Measurements from ENCODE around the gene HLA-DRA. TPM values are rescaled to one million over a fixed set of nuclear protein-coding genes. Genes with fewer than 3 reads are reported as not detected.

Gene HLA-DRA
- total and polyA plus RNA-seq, 2 of the 8 experiments (the other 6 are each of a cell fraction or from before 2014, with no cell fraction given), result 5.0 to 6.2 TPM

DNA sequence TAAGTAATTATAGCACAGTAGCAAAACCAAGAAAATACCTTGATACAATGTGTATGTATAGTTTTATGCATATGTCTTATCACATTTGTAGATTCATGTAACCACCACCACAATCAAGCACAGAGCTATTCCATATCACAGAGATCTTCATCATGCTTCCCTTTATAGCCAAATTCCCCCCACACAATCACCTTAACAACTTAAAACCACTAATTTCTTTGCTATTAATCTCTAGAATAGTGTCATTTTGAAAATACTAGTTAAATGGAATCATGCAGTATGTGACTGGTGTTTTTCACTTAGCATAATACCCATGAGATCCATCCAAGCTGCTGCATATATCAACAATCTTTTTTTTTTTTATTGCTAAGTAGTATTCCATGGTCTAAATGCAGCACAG lies 8.2 kb downstream of the HLA-DRA start:
- Histone ChIP-seq H2BK20ac (ENCODE audit: low read length) (no peak overlapping the region), H3K4me2 (ENCODE audit: insufficient read depth in 1 of 2, low read depth in 2 of 2, low read length in 2 of 2) (no peak overlapping the region), H3K23me2 (ENCODE audit: low read depth, low read length) (no peaks in the 10 kb centered on the region), H3K79me1 (ENCODE audit: low read depth, low read length) (no peaks in the 10 kb centered on the region), H3K18ac (ENCODE audit: extremely low read depth, low read length) (no peak overlapping the region), H2BK120ac (replicated peaks; ENCODE audit: low read depth, low read length) (no peak overlapping the region), H3K27me3 (replicated peaks in 1 of 4; ENCODE audit: control insufficient read depth in 3 of 4, extremely low read depth in 1 of 4, insufficient read depth in 3 of 4, low read length in 3 of 4) (no peaks in the 10 kb centered on the region), H3K27ac (ENCODE audit: low read depth, low read length) (no peak overlapping the region), H2BK12ac (ENCODE audit: low read depth, low read length) (no peak overlapping the region), H4K8ac (ENCODE audit: extremely low read depth, insufficient read depth, low read length) (no peak overlapping the region), H4K5ac (ENCODE audit: insufficient read length, low read depth, low read length) (no peak overlapping the region), H3K79me2 (ENCODE audit: control insufficient read depth in 1 of 2, insufficient read depth in 2 of 2, low read length in 2 of 2) (no peaks in the 10 kb centered on the region), H2BK5ac (ENCODE audit: low read depth, low read length) (no peak overlapping the region), H3K9ac (replicated peaks in 1 of 4; ENCODE audit: extremely low read depth in 1 of 4, low read depth in 3 of 4, low read length in 3 of 4) (no peak overlapping the region), H3K14ac (ENCODE audit: insufficient read length) (no peak overlapping the region), H2BK15ac (ENCODE audit: low read length) (no peak overlapping the region), H3K4ac (replicated peaks; ENCODE audit: insufficient read length, low read depth, low read length) (no peak overlapping the region), H2AFZ (ENCODE audit: low read length) (no peak overlapping the region), H3K36me3 (ENCODE audit: control insufficient read depth in 2 of 4, insufficient read depth in 4 of 4, low read length in 3 of 4) (no peaks in the 10 kb centered on the region), H3K4me3 (ENCODE audit: extremely low read depth in 1 of 4, insufficient read depth in 2 of 4, low read depth in 3 of 4, low read length in 4 of 4) (no peak overlapping the region), H3K56ac (replicated peaks; ENCODE audit: insufficient read length, low read depth, low read length) (no peak overlapping the region), H3K9me3 (ENCODE audit: insufficient read depth in 2 of 2, low read depth in 1 of 2, low read length in 1 of 2) (peaks cover 0 to 5% of the 10 kb centered on the region in 2 experiments; a peak in 2 of 4 replicates), H2AK5ac (ENCODE audit: low read depth, low read length) (no peak overlapping the region), H4K20me1 (replicated peaks in 1 of 2; ENCODE audit: control insufficient read depth in 1 of 2, insufficient read depth in 2 of 2, low read length in 2 of 2) (no peaks in the 10 kb centered on the region), H3K4me1 (replicated peaks in 1 of 4; ENCODE audit: control insufficient read depth in 3 of 4, insufficient read depth in 4 of 4, low read length in 3 of 4) (no peaks in the 10 kb centered on the region), H3K23ac (ENCODE audit: insufficient read length) (no peak overlapping the region), H4K91ac (replicated peaks; ENCODE audit: insufficient read length, low read length) (no peak overlapping the region)
- DNase-seq (ENCODE audit: low read depth in 1 of 2, low spot score in 2 of 2), result no peak
- POLR2A ChIA-PET (ENCODE audit: partially characterized antibody), result no interaction called here
- CTCF ChIA-PET (ENCODE audit: partially characterized antibody), result interaction anchor here (0.7 to 2.1 kb wide), 5 partner anchors 13 to 338 kb away, joined by 3 to 6 read pairs (median 4); no protein-coding TSS in a partner anchor
- no peak for FAIRE-seq
- no peak for TF ChIP-seq EP300 (IDR thresholded peaks at IDR 0.05; ENCODE audit: borderline replicate concordance in 1 of 2, low read depth in 2 of 2, low read length in 2 of 2)
- TF ChIP-seq JUND (IDR thresholded peaks at IDR 0.05; ENCODE audit: low read length), result no peak
- TF ChIP-seq TBP (IDR thresholded peaks at IDR 0.05; ENCODE audit: low read depth, low read length), result no peak
- TF ChIP-seq ASH2L (IDR thresholded peaks at IDR 0.05; ENCODE audit: low read length), result no peak
- TF ChIP-seq, protein P1, sequence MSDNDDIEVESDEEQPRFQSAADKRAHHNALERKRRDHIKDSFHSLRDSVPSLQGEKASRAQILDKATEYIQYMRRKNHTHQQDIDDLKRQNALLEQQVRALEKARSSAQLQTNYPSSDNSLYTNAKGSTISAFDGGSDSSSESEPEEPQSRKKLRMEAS (IDR thresholded peaks at IDR 0.05), result no peak
- no peak for TF ChIP-seq KDM5A (IDR thresholded peaks at IDR 0.05; ENCODE audit: low read length)
- TF ChIP-seq, protein P2, sequence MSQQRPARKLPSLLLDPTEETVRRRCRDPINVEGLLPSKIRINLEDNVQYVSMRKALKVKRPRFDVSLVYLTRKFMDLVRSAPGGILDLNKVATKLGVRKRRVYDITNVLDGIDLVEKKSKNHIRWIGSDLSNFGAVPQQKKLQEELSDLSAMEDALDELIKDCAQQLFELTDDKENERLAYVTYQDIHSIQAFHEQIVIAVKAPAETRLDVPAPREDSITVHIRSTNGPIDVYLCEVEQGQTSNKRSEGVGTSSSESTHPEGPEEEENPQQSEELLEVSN (IDR thresholded peaks at IDR 0.05), result no peak

All from H1 (cell line).